Calu3 (cell line): ENCODE measurements around the gene TMEM258. TPM values are rescaled to one million over a fixed set of nuclear protein-coding genes. Genes with fewer than 3 reads are reported as not detected.

Experiments
- BruUV-seq: library from RNA; stranded (reverse); fragments of 400-500 nt; replicated peaks from 2 replicates; lab custom pipeline; 2021; lab: Mats Ljungman, UMichigan
- CTCF ChIA-PET: fragments of 300-600 bp; sonication (Branson Sonifier 250); formaldehyde crosslinking; loops from one replicate; lab custom pipeline; 2022; ENCODE audit warnings: antibody characterized with exemption; lab: Charles Lee
- DNase-seq: peaks from one replicate; pipeline ENCODE4 v3.0.0; 2022
- H3K27ac Mint-ChIP-seq: one replicate; pipeline ENCODE4 v1.8.0; 2022; ENCODE audit warnings: mixed read lengths; ENCODE audit not compliant: unreplicated experiment
- H3K27me3 Mint-ChIP-seq: one replicate; pipeline ENCODE4 v1.8.0; 2022; ENCODE audit warnings: mixed read lengths; ENCODE audit not compliant: unreplicated experiment
- H3K36me3 Mint-ChIP-seq: one replicate; pipeline ENCODE4 v1.8.0; 2022; ENCODE audit warnings: mild to moderate bottlenecking, moderate library complexity, mixed read lengths; ENCODE audit not compliant: insufficient read depth, unreplicated experiment
- H3K4me1 Mint-ChIP-seq: one replicate; pipeline ENCODE4 v1.8.0; 2022; ENCODE audit warnings: mild to moderate bottlenecking, low read depth, mixed read lengths; ENCODE audit not compliant: unreplicated experiment
- H3K4me3 Mint-ChIP-seq: one replicate; pipeline ENCODE4 v1.8.0; 2022; ENCODE audit warnings: mild to moderate bottlenecking, low read depth, moderate library complexity, mixed read lengths; ENCODE audit not compliant: unreplicated experiment
- H3K9me3 Mint-ChIP-seq: one replicate; pipeline ENCODE4 v1.8.0; 2022; ENCODE audit warnings: low read depth, mixed read lengths; ENCODE audit not compliant: unreplicated experiment
- CTCF ChIP-seq: fragments of 200-600 bp; IDR thresholded peaks from one replicate; pipeline ENCODE4 v1.8.0; 2022; ENCODE audit warnings: antibody characterized with exemption; ENCODE audit not compliant: unreplicated experiment
- intact Hi-C: fragments of 100-400 bp; cut with micrococcal nuclease; formaldehyde crosslinking; loops from one replicate; pipeline ENCODE4 v1.10.0; 2022; ENCODE audit not compliant: unreplicated experiment
- total RNA-seq: library from RNA; stranded (reverse); gene quantifications from 2 replicates; pipeline ENCODE4 v1.2.3, GENCODE V29; 2022

TMEM258 gene
- total RNA-seq, 1 experiment from 2014 or later, result 146 TPM

GRCh38 chr11:61784506-61784805, 7.9 kb downstream of the TMEM258 start:
- no peaks in the 10 kb centered on the region for H3K9me3 Mint-ChIP-seq
- H3K36me3 Mint-ChIP-seq, result peaks cover 74% of the 10 kb centered on the region
- H3K27me3 Mint-ChIP-seq, result no peaks in the 10 kb centered on the region
- no peak for DNase-seq
- intact Hi-C loops, result no loop called here
- peak overlapping the region; percentile 60 for H3K27ac Mint-ChIP-seq
- H3K4me3 Mint-ChIP-seq, result no peak overlapping the region
- no TSS peak for BruUV-seq
- H3K4me1 Mint-ChIP-seq, result peaks cover under 1% of the 10 kb centered on the region
- TF ChIP-seq CTCF, result no peak
- CTCF ChIA-PET, result no interaction called here

GRCh38 chr11:61783717-61784505, 8.5 kb downstream of the TMEM258 start:
- Mint-ChIP-seq H3K9me3 (no peaks in the 10 kb centered on the region), H3K4me3 (no peak overlapping the region), H3K4me1 (no peaks in the 10 kb centered on the region), H3K27me3 (no peaks in the 10 kb centered on the region), H3K27ac (peak overlapping the region; percentile 28), H3K36me3 (peaks cover 72% of the 10 kb centered on the region)
- CTCF ChIA-PET, result no interaction called here
- no peak for DNase-seq
- TF ChIP-seq CTCF, result no peak
- intact Hi-C loops, result no loop called here
- no TSS peak for BruUV-seq

- CTCF ChIA-PET, result interaction anchor here (0.6 to 1.2 kb wide), 2 partner anchors 20 to 39 kb away, joined by 3 to 4 read pairs; no protein-coding TSS in a partner anchor
- Mint-ChIP-seq H3K9me3 (no peaks in the 10 kb centered on the region), H3K27me3 (no peaks in the 10 kb centered on the region), H3K36me3 (peaks cover 72% of the 10 kb centered on the region), H3K4me1 (no peaks in the 10 kb centered on the region), H3K27ac (peak overlapping the region; percentile 28), H3K4me3 (no peak overlapping the region)
- intact Hi-C loops, result no loop called here
- no peak for TF ChIP-seq CTCF
- no peak for DNase-seq
- BruUV-seq, result no TSS peak
These were observed 9.6 kb downstream of the TMEM258 start for GRCh38 chr11:61782841-61783240.

- H3K4me1 Mint-ChIP-seq, result no peaks in the 10 kb centered on the region
- H3K4me3 Mint-ChIP-seq, result no peak overlapping the region
- H3K27me3 Mint-ChIP-seq, result no peaks in the 10 kb centered on the region
- CTCF ChIA-PET, result interaction anchor here (1.2 kb wide), 1 partner anchor 38 kb away, joined by 4 read pairs; no protein-coding TSS in a partner anchor
- intact Hi-C loops, result no loop called here
- no peak for DNase-seq
- no peak overlapping the region for H3K27ac Mint-ChIP-seq
- BruUV-seq, result no TSS peak
- H3K36me3 Mint-ChIP-seq, result peaks cover 67% of the 10 kb centered on the region
- TF ChIP-seq CTCF, result no peak
- H3K9me3 Mint-ChIP-seq, result no peaks in the 10 kb centered on the region
These were observed 10.1 kb downstream of the TMEM258 start for GRCh38 chr11:61782299-61782698.
